K562 (cell line): Measurements from ENCODE around the gene HLA-DOA. TPM values are rescaled to one million over a fixed set of nuclear protein-coding genes. Genes with fewer than 3 reads are reported as not detected.

Source experiments
- ERF ChIP-seq: fragments of 450-650 bp; formaldehyde crosslinking; IDR thresholded peaks from 2 replicates; pipeline ENCODE4 v1.4.0; 2020; ENCODE audit warnings: mild to moderate bottlenecking, mixed read lengths
- ESRRA ChIP-seq: fragments of 450-650 bp; IDR thresholded peaks from 2 replicates; pipeline ENCODE4 v1.6.1; 2014; ENCODE audit warnings: low read depth, mild to moderate bottlenecking, moderate library complexity, borderline replicate concordance
- OTX1 ChIP-seq: fragments of 450-650 bp; formaldehyde crosslinking; IDR thresholded peaks from 2 replicates; pipeline ENCODE4 v1.4.0; 2022; ENCODE audit warnings: mild to moderate bottlenecking
- PTBP1 ChIP-seq: fragments of 200-400 bp; formaldehyde crosslinking; IDR thresholded peaks from 2 replicates; pipeline ENCODE4 v1.6.1; 2017; ENCODE audit warnings: low read depth, low read length
- WHSC1 ChIP-seq: IDR thresholded peaks from one replicate; pipeline ENCODE4 v1.6.1; 2012; ENCODE audit warnings: low read length, control low read depth, inconsistent platforms
- ZNF23 ChIP-seq: fragments of 250-450 bp; sonication (Bioruptor Pico); IDR thresholded peaks from 2 replicates; pipeline ENCODE4 v1.4.0; 2020; ENCODE audit warnings: mild to moderate bottlenecking
- ZNF274 ChIP-seq: IDR thresholded peaks from 2 replicates; pipeline ENCODE4 v1.6.1; 2011; ENCODE audit warnings: low read depth, mild to moderate bottlenecking, low read length, moderate library complexity, borderline replicate concordance
- ZNF41 ChIP-seq: fragments of 250-450 bp; sonication (Bioruptor Pico); conservative IDR thresholded peaks from 2 replicates; pipeline ENCODE4 v1.4.0; 2020; ENCODE audit warnings: mild to moderate bottlenecking
- polyA plus RNA-seq, 8 experiments: library from polyadenylated mRNA; depleted of rRNA in 4 of 8; stranded (reverse) in 5 of 8; unstranded in 3 of 8; fragments of >200 nt; fragmentation: Nextera tagmentation in 2 of 8; fragmentation: Illumina TruSeq in 1 of 8; extraction: Ambion mirVana in 2 of 8; extraction: Trizol in 1 of 8; gene quantifications; 2 replicates each; pipeline versions ENCODE4 v1.2.1 to v1.2.3, GENCODE V29; 2011 to 2014; ENCODE audit warnings: inconsistent platforms in 1 of 8, missing spikeins in 1 of 8
- total RNA-seq, 7 experiments: library from RNA; depleted of rRNA in 6 of 7; stranded (reverse); fragments of >200 nt in 6 of 7; fragmentation: Illumina TruSeq in 2 of 7; extraction: Trizol in 2 of 7; gene quantifications; 2 replicates each; pipeline versions ENCODE4 v1.2.1 to v1.2.3, GENCODE V29; 2011 to 2021; ENCODE audit warnings: low replicate concordance in 1 of 7
- TF ChIP-seq, protein P1 (sequence below): fragments of 450-650 bp; IDR thresholded peaks from 2 replicates; pipeline ENCODE4 v1.6.1; 2016; ENCODE audit warnings: low read depth
- TF ChIP-seq, protein P2 (sequence below), 2 experiments: fragments of 450-650 bp in 1 of 2; IDR thresholded peaks; 2 replicates each; pipeline ENCODE4 v1.6.1; 2011 to 2017; ENCODE audit warnings: low read depth in 2 of 2, antibody characterized with exemption in 1 of 2, borderline replicate concordance in 1 of 2, low read length in 1 of 2, mild to moderate bottlenecking in 1 of 2, mixed read lengths in 1 of 2; ENCODE audit not compliant: control insufficient read depth in 1 of 2
- TF ChIP-seq, protein P3 (sequence below): fragments of 250-450 bp; sonication (Bioruptor Pico); IDR thresholded peaks from 2 replicates; pipeline ENCODE4 v1.4.0; 2020; ENCODE audit warnings: mild to moderate bottlenecking, moderate library complexity, borderline replicate concordance

Gene HLA-DOA
- total and polyA plus RNA-seq, 9 of the 15 experiments (the other 6 are each of a cell fraction or from before 2014, with no cell fraction given): 0.07 TPM; not detected in 8

DNA sequence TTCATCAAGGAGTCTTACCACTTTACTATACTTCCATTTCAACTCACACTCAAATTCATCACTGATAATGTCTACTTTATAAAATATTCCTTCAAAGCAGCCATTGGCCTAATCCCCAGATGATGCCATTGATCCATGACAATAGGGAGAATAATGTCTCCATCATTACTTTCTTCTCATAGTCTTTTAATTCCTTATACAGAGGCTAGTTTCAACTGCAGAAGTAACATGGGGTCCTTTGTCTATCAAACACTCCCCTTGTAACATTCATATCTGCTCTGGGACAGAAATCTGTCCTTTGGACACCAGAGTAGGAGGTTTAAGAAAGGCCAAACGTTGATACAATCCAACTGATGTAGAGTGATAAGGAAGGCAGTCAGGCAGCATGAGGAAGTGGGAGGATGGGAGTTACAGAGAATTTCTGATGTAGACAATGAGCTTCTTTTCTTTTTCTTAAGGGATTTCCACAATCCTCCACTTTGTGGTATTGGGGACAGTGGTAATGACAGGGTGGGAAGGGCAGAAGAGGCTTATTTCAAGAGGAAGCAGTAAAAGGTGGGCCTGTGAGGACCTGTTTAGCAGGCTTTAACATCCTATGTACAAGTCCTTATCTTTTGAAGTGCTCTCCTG is 18.9 kb upstream of the HLA-DOA start (continued):
- TF ChIP-seq, protein P1, sequence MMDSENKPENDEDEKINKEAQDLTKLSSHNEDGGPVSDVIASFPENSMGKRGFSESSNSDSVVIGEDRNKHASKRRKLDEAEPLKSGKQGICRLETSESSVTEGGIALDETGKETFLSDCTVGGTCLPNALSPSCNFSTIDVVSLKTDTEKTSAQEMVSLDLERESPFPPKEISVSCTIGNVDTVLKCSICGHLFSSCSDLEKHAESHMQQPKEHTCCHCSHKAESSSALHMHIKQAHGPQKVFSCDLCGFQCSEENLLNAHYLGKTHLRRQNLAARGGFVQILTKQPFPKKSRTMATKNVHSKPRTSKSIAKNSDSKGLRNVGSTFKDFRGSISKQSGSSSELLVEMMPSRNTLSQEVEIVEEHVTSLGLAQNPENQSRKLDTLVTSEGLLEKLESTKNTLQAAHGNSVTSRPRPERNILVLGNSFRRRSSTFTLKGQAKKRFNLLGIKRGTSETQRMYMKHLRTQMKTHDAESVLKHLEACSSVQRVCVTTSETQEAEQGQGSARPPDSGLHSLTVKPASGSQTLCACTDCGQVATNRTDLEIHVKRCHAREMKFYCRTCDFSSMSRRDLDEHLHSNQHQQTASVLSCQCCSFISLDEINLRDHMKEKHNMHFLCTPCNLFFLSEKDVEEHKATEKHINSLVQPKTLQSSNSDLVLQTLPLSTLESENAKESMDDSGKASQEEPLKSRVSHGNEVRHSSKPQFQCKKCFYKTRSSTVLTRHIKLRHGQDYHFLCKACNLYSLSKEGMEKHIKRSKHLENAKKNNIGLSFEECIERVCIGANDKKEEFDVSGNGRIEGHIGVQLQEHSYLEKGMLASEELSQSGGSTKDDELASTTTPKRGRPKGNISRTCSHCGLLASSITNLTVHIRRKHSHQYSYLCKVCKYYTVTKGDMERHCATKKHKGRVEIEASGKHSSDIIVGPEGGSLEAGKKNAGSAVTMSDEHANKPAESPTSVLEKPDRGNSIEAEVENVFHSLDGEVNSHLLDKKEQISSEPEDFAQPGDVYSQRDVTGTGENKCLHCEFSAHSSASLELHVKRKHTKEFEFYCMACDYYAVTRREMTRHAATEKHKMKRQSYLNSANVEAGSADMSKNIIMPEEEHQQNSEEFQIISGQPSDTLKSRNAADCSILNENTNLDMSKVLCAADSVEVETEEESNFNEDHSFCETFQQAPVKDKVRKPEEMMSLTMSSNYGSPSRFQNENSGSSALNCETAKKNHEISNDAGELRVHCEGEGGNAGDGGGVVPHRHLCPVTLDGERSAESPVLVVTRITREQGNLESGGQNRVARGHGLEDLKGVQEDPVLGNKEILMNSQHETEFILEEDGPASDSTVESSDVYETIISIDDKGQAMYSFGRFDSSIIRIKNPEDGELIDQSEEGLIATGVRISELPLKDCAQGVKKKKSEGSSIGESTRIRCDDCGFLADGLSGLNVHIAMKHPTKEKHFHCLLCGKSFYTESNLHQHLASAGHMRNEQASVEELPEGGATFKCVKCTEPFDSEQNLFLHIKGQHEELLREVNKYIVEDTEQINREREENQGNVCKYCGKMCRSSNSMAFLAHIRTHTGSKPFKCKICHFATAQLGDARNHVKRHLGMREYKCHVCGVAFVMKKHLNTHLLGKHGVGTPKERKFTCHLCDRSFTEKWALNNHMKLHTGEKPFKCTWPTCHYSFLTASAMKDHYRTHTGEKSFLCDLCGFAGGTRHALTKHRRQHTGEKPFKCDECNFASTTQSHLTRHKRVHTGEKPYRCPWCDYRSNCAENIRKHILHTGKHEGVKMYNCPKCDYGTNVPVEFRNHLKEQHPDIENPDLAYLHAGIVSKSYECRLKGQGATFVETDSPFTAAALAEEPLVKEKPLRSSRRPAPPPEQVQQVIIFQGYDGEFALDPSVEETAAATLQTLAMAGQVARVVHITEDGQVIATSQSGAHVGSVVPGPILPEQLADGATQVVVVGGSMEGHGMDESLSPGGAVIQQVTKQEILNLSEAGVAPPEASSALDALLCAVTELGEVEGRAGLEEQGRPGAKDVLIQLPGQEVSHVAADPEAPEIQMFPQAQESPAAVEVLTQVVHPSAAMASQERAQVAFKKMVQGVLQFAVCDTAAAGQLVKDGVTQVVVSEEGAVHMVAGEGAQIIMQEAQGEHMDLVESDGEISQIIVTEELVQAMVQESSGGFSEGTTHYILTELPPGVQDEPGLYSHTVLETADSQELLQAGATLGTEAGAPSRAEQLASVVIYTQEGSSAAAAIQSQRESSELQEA: no peak
- TF ChIP-seq PTBP1 (no peak), ZNF41 (CRISPR knock-in tag) (no peak), ESRRA (no peak), ERF (CRISPR knock-in tag) (no peak), WHSC1 (no peak), OTX1 (no peak), ZNF23 (no peak), ZNF274 (no peak)
- TF ChIP-seq, protein P2, sequence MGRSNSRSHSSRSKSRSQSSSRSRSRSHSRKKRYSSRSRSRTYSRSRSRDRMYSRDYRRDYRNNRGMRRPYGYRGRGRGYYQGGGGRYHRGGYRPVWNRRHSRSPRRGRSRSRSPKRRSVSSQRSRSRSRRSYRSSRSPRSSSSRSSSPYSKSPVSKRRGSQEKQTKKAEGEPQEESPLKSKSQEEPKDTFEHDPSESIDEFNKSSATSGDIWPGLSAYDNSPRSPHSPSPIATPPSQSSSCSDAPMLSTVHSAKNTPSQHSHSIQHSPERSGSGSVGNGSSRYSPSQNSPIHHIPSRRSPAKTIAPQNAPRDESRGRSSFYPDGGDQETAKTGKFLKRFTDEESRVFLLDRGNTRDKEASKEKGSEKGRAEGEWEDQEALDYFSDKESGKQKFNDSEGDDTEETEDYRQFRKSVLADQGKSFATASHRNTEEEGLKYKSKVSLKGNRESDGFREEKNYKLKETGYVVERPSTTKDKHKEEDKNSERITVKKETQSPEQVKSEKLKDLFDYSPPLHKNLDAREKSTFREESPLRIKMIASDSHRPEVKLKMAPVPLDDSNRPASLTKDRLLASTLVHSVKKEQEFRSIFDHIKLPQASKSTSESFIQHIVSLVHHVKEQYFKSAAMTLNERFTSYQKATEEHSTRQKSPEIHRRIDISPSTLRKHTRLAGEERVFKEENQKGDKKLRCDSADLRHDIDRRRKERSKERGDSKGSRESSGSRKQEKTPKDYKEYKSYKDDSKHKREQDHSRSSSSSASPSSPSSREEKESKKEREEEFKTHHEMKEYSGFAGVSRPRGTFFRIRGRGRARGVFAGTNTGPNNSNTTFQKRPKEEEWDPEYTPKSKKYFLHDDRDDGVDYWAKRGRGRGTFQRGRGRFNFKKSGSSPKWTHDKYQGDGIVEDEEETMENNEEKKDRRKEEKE (IDR thresholded peaks at IDR 0.05; ENCODE audit: borderline replicate concordance in 1 of 2, control insufficient read depth in 1 of 2, low read depth in 2 of 2, low read length in 1 of 2): no peak
- TF ChIP-seq, protein P3, sequence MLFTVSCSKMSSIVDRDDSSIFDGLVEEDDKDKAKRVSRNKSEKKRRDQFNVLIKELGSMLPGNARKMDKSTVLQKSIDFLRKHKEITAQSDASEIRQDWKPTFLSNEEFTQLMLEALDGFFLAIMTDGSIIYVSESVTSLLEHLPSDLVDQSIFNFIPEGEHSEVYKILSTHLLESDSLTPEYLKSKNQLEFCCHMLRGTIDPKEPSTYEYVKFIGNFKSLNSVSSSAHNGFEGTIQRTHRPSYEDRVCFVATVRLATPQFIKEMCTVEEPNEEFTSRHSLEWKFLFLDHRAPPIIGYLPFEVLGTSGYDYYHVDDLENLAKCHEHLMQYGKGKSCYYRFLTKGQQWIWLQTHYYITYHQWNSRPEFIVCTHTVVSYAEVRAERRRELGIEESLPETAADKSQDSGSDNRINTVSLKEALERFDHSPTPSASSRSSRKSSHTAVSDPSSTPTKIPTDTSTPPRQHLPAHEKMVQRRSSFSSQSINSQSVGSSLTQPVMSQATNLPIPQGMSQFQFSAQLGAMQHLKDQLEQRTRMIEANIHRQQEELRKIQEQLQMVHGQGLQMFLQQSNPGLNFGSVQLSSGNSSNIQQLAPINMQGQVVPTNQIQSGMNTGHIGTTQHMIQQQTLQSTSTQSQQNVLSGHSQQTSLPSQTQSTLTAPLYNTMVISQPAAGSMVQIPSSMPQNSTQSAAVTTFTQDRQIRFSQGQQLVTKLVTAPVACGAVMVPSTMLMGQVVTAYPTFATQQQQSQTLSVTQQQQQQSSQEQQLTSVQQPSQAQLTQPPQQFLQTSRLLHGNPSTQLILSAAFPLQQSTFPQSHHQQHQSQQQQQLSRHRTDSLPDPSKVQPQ: no peak
